HG03097 (cell line): Measurements from ENCODE around the gene SMC3.
"Not testable (repeated sequence)": the region's sequence is repeated elsewhere in the genome, so short reads cannot be mapped to it uniquely, and the experiment has no call there.

Source experiments
- ATAC-seq: cut with Tn5 transposase; IDR thresholded peaks from one replicate; pipeline ENCODE4 v1.9.1; 2021; ENCODE audit not compliant: unreplicated experiment, low FRiP score

SMC3 gene

DNA sequence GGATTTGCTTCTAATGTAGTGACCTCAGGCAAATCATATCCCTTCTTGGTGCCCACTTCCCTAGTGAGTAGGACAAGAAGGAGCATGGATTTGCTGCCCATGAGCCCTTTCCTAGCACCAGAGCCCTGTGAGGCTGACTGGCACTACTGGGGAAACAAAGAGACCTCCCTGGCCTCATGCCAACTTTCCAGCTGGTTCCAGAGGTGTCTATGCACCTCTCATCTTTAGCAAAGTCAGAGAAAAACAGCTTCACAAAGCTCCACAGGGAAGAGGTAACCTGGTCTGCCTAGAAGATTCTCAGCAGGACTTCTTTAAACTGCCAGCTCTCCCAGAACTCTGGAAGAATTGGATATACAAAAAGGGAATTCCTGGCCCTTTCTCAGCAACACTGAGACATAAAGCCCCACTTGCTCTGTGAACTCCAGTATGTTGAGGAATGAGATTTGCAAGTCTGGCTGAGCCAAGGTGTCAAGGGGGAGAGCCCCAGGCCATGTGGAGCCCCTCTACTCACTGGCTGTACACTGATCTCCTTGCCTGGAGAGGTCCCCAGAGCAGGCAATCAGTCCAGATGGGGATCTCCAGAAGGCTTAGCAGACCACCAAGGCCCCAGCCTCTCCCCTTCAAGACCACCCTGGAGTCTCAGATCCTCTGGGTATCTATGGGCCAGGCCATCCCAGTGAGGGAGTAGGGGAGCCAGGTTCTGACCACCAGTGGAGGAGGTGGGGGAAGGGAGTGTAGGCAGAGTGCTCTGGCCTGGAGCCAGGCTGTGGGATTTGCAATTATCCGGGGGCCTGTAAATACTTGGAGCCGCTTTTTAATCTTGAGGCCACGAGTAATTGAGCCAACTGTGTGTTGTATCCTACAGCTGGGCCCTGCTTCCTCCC, 52.3 kb downstream of the SMC3 start:
- ATAC-seq, result no peak

DNA sequence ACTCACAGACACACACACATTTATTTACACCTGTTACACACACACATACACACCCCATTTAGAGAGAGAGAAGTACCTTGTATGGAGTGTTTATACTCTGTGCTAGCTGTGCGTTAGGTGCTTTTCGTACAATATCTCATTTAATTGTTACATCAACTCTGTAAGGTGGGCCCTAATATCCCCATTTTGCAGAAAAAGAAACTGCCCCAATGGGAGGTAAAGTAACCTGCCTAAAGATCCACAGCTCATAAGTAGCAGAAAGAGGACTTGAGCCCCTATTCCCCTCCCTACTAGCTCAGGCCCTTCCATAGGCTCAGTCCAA, 52.9 kb downstream of the SMC3 start:
- ATAC-seq, result no peak

DNA sequence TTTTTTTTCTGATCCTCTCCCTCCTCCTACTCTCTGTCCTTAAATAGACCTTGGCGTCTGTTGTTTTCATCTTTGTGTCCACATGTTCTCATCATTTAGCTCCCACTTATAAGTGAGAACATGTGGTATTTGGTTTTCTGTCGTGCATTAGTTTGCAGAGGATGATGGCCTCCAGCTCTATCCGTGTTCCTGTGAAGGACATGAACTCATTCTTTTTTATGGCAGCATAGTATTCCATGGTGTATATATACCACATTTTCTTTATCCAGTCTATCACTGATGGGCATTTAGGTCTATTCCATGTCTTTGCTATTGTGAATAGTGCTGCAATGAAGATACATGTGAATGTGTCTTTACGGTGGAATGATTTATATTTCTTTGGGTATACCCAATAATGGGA, 55.8 kb downstream of the SMC3 start:
- ATAC-seq, result not testable (repeated sequence)

DNA sequence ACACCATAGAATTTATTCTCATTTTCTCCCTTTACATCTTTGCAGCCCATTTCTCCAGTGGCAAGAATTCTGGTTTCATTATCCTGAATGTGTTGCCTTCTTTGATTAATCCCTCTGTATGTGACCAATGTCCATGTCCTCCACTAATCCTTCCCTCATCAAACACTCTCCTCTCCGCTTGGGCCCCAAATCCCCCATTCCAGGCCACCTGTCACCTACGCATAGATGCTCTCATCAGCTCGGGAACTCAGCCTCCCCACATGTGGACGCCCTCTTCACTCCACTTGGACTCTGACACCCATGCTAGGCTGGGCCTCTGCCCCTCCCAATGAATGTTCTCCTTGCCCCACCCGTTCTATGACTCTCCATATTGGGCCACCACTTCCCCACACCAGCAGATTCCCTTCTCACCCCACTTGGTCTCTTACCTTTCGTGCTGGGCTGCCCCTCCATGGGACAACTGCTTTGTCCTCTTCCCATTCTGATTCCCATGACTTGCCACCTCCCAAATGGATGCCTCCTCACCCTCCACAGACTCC, 57.9 kb downstream of the SMC3 start:
- ATAC-seq, result no peak

DNA sequence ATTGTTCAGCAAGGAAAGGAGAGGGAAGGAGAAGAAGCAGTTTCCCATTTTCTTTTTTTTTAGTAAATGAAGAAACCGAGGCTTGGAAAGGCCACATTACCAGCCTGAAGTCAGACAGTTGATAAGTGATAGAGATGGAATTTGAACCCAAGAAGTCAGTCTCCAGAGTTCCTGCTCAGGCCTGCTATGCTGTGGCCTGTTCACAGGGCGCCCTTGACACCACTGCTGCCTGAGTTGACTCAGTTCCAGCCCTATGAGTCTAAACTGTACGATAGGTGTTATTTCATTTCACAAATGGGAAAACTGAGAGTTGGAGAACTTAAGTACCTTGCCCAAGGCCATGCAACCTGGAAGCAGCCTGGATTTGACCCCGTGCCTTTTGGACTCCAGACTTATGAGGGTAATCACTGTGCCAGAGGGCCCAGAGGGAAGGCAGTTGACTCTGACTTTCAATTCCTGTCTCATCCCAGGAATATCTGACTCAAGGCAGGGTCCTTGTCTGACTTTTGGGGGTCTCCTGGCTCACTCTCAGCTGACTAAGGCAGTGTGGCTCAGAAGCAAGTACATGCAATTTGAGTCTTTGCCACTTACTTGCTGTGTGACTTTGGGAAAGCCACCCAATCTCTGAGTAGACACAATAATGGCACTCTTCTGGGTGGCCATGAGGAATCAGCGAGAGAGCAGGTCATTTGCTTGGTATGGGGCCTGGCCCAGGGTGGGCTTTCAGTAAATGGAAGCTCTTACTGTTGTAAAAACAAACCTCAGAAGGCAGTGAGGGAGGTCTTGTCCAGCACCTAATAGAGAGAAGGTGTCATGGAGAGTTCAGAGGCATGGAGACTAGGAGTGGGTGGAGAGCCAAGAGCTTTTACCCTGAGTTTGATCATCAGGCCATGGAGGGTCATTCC, 58.7 kb downstream of the SMC3 start:
- no peak for ATAC-seq

DNA sequence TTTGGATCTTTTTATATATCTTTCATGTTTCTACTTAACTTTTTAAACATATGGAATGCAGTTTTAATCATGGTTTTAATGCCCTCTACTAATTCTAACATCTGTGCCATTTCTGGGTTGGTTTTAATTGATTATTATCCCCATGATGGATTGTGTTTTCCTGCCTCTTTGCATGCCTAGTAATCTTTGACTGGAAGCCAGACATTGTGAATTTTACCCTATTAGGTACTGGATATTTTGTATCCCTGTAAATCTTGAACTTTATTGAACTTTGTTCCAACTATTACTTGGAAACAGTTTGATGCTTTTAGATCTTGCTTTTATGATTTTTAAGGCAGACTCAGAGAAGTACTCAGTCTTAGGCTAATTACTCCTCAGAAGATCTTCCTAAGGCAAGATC, 60.7 kb downstream of the SMC3 start:
- no peak for ATAC-seq

DNA sequence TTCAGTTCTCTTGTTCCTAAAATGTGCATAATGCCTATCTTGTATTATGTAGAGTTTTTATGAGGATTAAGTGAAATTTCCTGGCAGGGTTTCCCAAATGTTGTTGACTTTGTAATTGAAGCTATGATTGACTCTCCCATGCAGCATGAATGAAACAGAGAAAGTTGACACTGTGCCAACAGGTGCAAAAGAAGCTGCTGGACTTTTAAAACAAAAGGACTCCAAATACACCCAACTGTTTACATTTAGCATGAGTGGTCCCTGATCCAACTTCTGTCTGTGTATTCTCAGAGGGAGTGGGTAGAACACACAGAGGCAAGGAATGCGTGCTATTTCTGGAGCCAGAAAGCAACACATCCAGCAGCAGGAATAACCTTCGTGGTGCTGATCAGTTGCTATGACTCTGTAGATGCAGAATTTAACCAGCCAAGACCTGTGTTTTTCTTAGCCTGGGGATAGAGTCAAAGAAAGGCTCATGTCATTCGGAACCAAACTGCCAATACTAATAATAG, 62.2 kb downstream of the SMC3 start:
- no peak for ATAC-seq

DNA sequence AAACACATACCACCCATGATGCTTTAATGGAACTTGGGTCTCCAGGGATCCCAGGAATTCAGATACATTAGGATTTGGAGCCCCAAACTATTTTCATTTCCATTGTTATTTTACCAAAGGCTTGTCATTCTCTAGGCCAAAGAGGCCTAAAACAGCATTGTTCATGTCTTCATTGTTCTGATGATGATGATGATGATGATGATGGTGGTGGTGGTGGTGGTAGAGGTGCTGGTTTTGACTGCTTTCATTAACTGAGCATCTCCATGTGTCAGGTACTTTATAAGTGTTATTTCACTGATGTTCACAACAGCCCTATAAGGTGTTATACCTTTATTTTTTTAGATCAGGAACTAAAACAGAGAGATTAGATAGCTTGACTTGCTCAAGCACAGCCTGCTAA, 64.4 kb downstream of the SMC3 start:
- ATAC-seq, result no peak

DNA sequence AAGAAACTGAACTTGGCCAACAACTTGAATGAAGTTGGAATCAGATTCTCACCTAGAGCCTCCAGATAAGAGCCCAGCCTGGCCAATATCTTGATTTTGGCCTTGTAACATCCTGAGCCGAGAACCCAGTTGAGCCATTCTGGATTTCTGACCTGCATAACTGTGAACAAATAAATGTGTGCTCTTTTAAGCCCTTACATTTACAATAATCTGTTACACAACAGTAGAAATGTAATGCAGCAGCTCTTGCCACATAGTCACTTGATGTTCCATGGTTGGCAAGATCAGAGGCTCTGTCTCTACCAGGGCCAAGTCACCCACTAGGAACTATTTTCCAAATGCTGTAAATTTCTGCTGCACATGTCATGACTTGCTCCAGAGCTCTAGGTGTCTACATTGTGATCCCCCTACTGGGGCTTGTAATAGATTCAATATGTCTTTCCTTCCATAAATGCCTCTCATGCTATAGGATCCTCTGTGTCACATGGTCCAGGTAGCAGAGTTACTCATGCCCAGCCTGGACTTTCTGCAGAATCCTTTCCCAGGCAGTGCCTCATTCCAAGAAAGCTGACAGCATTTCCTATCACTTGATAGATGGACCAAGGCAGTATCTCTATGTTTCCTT, 65.2 kb downstream of the SMC3 start:
- ATAC-seq, result no peak

DNA sequence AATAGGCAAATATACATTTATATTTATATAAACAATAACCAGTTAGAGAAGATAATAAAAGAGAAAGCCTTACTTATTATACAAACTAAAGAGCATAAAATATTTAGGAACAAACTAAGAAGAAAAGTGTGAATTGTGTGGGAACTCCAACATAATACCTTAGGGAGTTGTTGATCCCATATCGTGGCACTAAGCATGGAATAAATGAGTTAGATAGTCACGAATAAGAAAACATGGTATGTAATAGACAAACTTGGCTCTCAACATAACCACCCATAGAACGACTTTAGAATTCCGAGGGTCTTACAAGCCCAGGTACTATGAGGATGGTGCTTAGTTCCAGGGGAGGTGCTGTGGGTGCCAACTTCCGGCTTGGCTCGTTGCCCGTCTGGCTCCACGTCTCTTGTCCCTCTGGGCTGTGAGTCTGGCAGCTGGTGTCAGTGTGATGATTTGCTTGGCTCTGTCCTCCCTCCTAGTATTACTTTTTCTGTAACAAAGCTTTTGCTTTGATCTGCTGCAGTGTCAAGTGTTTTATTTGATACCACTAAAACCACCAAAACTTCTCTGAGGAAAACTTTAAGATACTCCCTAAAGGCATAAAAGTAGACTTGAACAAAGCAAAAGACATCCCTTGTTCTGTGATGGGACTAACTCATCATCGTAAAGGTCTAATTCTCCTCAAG, 67.2 kb downstream of the SMC3 start:
- no peak for ATAC-seq

DNA sequence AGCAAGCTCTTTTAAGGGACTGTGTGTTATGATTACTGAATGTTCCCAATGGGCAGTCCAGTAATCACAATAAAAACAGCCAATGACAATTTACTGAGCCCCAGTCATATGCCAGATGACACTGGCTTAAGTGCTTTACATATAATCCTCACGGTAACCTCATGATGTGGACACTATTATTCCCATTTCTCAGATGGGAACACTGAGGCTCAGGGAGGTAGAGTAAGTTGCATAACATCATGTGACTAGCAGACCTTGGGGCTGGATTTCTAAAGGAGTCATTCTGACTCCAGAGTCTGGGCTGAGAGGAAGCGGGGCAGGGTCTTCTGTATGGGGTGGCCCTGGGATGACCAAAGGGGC, 69.1 kb downstream of the SMC3 start:
- no peak for ATAC-seq

DNA sequence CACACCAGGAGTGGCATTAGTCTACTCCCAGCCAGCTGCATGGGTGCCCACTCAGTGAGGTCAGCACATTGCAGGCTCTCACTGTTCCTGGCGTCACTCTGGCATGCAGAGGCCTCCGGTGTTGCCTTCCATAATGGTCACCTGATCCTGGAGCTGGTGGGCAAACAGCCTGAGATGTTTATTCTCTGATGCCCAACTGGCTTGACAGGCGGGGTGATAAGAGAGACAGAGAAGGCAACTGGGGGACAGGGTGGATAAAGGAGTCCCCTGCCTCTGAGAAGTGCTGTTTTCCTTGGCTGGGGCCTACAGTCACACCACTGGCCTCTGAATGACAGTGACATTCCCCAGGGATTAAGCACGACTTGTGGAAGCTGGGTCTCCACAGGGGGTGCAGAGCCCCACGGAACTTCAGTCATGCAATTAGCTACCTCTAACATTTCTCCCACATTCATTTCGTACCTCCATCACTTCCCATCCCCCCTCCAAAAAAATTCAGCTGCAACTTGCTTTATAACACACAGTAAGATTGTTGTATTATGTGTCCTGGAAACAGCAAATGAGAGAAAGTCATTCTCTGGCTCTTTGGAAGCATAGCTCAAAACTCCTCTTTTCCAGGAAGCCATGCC, 69.5 kb downstream of the SMC3 start:
- no peak for ATAC-seq

DNA sequence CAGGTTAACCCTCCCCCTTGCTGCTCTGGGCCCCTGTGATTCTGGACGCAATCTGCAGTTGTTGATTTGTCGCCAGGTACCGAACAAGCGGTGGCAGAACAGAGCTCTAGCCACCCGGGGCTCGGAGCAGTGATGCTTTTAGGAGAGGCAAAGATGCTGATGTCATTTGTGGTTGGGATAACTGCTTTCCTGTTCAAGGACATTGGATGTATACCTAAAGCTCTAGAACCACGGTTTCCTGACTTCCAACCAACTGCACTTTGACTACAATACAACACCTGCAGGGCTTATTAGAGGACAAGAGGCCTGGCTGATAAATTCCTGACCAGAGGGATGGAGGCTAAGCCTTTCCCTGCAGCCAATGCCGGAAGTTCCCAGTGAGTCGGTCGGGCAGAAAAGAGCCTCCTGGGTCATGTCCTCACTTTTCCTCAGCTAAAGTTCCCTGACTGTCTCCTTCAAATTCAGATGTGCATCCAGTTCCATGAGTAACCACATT, 70.1 kb downstream of the SMC3 start:
- ATAC-seq, result no peak

DNA sequence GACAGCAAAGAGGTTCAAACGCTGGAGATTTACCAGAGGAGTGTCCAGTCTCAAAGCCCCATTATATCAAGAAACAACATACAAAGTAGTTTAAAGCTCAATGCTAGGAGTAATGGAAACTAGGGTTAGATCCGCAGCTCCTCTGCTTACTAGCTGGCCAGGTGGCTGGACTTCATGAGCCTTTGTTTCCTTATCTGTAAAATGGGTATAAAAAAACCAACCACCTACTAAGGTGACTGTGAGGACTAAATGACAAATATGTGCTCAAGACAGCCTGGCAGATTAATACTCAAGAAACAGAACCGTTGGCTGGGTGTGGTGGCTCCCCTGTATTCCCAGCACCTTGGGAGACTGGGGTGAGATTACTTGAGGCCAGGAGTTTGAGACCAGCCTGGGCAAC, 70.8 kb downstream of the SMC3 start:
- no peak for ATAC-seq

DNA sequence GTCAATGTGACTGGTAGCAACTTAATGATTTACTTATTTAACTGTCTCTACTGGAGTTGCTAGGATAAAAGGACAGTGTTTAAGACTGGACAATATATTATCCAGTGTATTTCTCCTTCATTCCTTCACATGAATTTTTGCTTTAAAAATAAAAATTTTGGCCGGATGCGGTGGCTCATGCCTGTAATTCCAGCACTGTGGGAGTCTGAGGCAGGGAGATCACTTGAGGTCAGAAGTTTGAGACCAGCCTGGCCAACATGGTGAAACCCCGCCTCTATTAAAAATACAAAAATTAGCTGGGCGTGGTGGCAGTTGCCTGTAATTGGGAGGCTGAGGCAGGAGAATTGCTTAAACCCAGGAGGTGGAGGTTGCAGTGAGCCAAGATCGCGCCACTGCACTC, 71.6 kb downstream of the SMC3 start:
- not testable (repeated sequence) for ATAC-seq

DNA sequence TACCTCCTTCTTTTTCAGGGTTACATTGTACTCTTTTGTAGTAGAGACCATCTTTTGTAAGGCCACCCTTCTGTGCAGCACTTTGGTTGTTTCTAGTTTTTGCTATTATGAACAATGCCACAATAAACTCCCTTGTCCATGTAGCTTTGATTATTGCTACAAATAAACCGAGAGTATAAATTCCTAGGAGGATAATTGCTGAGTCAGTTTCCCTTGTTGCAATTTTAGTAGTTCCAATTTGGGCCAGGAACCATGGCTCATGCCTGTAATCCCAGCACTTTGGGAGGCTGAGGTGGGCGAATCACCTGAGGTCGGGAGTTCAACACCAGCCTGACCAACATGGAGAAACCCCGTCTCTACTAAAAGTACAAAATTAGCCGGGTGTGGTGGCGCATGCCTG, 72.4 kb downstream of the SMC3 start:
- not testable (repeated sequence) for ATAC-seq

DNA sequence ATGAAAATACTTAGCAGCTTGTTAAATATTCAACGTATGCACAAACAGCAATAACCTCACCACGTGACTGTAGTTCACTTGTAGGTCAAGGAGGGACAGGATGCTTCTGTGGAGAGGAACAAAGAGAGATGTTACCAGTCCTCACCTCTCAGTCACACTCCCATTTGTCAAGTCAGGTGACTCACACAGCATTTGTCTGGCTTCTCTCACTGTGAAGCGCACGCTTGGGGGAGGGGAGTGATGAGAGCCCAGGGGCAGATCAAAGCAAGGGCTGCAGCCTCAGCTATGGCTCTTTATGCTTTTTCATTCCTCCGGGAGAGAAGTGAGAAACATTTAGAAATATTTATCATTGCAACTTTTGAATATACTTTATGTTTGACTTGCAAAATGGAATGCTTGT, 73.8 kb downstream of the SMC3 start:
- ATAC-seq, result no peak

DNA sequence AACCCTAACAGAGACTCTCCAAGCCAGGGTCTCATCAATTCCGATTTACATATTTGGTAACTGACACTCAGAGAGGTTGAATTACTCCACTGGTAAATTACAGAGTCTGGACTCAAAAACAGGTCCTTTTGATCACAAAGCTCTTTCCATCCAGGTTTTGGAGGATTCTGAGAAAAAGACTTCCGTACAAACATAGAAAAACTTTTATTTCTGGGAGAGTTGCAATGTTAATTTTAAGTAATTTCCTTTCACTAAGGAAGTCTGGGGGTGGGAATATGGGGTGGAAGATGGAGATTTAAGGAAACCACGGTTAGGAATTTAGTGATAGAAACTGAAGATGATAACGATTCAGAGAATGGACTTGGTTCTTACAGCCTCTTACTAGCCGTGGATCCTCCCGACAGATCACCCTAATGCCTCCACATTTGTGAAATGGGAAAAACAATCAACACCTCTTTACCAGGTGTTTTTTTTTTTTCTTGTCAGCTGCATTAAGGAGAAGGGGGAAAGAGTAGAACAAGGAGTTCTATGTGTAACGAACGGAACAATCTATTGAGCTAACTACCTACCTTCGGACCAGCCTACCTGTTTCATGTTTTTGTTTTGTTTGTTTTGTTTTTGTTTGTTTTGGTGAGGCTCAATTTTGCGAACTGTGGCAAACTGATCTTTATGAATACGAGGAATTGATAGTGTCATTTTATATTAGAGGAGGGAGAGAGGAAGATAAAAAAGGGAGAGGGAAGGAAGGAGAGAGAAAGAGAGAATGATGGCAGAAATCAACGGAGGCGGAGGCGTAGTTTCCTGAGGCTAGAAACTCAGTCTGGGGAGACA, 74.9 kb downstream of the SMC3 start:
- ATAC-seq, result no peak
